SU-DHL-6 (cell line): Measurements from ENCODE around the gene GSC2.

Experiments
- H2AFZ ChIP-seq: fragments of 200-600 bp; sonication (generic); 2 replicates; pipeline ENCODE4 v1.6.1; 2014; ENCODE audit warnings: low read depth, mild to moderate bottlenecking, moderate library complexity, mixed read lengths, antibody characterized with exemption, low read length; ENCODE audit not compliant: severe bottlenecking
- H3F3A ChIP-seq: fragments of 200-600 bp; shearing (Covaris generic); 2 replicates; pipeline ENCODE4 v1.6.0; 2016; ENCODE audit warnings: antibody characterized with exemption, mild to moderate bottlenecking; ENCODE audit not compliant: insufficient read depth
- H3K27ac ChIP-seq: fragments of 200-600 bp; sonication (generic); 2 replicates; pipeline ENCODE4 v1.5.1; 2016; ENCODE audit warnings: low read depth, mild to moderate bottlenecking, low read length, moderate library complexity, mixed read lengths
- H3K27me3 ChIP-seq: fragments of 200-600 bp; sonication (generic), shearing (Covaris generic); 2 replicates; pipeline ENCODE4 v1.6.0; 2014; ENCODE audit warnings: mild to moderate bottlenecking, low read length
- H3K36me3 ChIP-seq: fragments of 200-600 bp; sonication (generic); 2 replicates; pipeline ENCODE4 v1.6.1; 2014; ENCODE audit warnings: mild to moderate bottlenecking, low read length, mixed read lengths
- H3K4me2 ChIP-seq: fragments of 300-600, 200-600 bp; shearing (Covaris generic), sonication (generic); 2 replicates; pipeline ENCODE4 v1.6.0; 2014; ENCODE audit warnings: low read length, low read depth, mild to moderate bottlenecking; ENCODE audit not compliant: poor library complexity, severe bottlenecking
- H3K4me3 ChIP-seq: fragments of 200-600 bp; sonication (generic); 2 replicates; pipeline ENCODE4 v1.5.1; 2014; ENCODE audit warnings: antibody characterized with exemption, low read length, mild to moderate bottlenecking, mixed read lengths; ENCODE audit not compliant: insufficient read depth, poor library complexity, severe bottlenecking
- H3K79me2 ChIP-seq: fragments of 200-600 bp; sonication (generic); 2 replicates; pipeline ENCODE4 v1.6.1; 2014; ENCODE audit warnings: mild to moderate bottlenecking, low read length, moderate library complexity; ENCODE audit not compliant: insufficient read depth
- H3K9ac ChIP-seq: fragments of 200-600 bp; sonication (generic); 2 replicates; pipeline ENCODE4 v1.7.0; 2014; ENCODE audit warnings: mild to moderate bottlenecking, low read length
- H3K9me2 ChIP-seq: fragments of 200-600 bp; sonication (generic); replicated peaks from 2 replicates; pipeline ENCODE4 v1.6.1; 2014; ENCODE audit warnings: low read length; ENCODE audit not compliant: insufficient read depth
- H3K9me3 ChIP-seq: fragments of 200-600 bp; sonication (generic); 2 replicates; pipeline ENCODE4 v1.6.1; 2014; ENCODE audit warnings: low read length, mixed read lengths; ENCODE audit not compliant: insufficient read depth
- H4K20me1 ChIP-seq: fragments of 200-600 bp; sonication (generic); 2 replicates; pipeline ENCODE4 v1.6.1; 2014; ENCODE audit warnings: low read depth, mild to moderate bottlenecking, antibody characterized with exemption, low read length, moderate library complexity, mixed read lengths
- EZH2phosphoT487 ChIP-seq: fragments of 200-600 bp; sonication (generic), shearing (Covaris generic); conservative IDR thresholded peaks from 2 replicates; pipeline ENCODE4 v1.6.1; 2018; ENCODE audit warnings: mild to moderate bottlenecking, antibody characterized with exemption, low read length, moderate library complexity, mixed read lengths
- TF ChIP-seq, protein P1 (sequence below): fragments of 200-600 bp; sonication (generic); IDR thresholded peaks from one replicate; pipeline ENCODE4 v1.5.1; 2017; ENCODE audit warnings: antibody characterized with exemption, mild to moderate bottlenecking, low read length, moderate library complexity; ENCODE audit not compliant: insufficient read depth, poor library complexity, severe bottlenecking

The GSC2 gene

DNA sequence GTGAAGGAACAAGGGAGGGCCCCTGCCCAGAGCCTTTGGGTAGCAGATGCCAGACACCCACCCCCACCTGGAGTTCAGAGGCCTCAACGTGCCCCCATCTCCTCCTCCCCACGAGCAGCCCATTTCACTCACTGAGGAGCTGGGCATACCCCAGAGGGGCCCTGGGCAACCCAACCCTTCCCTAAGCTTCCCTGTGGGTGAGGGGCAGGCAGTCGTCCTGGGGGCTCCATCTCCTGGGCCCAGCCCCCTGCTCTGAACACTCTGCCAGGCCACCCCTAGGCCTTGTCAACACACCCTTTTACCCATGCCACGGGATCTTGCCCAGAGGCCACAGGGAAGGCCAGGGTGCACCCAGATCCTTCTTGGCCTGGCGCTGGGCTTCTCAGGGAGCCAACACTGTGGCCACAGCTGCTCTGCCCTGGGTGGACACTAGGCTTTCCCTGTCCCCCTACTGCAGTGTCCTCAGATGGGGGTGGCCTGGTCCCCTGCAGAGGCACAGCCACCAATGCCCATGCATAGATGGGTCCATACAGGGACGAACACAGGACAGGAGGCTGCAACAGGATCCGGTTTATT is 25.0 kb upstream of the GSC2 start:
- no peaks in the 10 kb centered on the region for H4K20me1 ChIP-seq
- H3K9me2 ChIP-seq, result no peaks in the 10 kb centered on the region
- H3K27ac ChIP-seq, result peak overlapping the region; percentile 74; the same call in 1 of the 2 replicates
- H3F3A ChIP-seq, result no peaks in the 10 kb centered on the region
- peaks cover 24% of the 10 kb centered on the region for H3K79me2 ChIP-seq
- H3K9ac ChIP-seq, result peak overlapping the region; percentile 37; the same call in 1 of the 2 replicates
- no peaks in the 10 kb centered on the region for H3K9me3 ChIP-seq
- H3K27me3 ChIP-seq, result no peaks in the 10 kb centered on the region
- no peak for TF ChIP-seq EZH2phosphoT487
- TF ChIP-seq, protein P1, sequence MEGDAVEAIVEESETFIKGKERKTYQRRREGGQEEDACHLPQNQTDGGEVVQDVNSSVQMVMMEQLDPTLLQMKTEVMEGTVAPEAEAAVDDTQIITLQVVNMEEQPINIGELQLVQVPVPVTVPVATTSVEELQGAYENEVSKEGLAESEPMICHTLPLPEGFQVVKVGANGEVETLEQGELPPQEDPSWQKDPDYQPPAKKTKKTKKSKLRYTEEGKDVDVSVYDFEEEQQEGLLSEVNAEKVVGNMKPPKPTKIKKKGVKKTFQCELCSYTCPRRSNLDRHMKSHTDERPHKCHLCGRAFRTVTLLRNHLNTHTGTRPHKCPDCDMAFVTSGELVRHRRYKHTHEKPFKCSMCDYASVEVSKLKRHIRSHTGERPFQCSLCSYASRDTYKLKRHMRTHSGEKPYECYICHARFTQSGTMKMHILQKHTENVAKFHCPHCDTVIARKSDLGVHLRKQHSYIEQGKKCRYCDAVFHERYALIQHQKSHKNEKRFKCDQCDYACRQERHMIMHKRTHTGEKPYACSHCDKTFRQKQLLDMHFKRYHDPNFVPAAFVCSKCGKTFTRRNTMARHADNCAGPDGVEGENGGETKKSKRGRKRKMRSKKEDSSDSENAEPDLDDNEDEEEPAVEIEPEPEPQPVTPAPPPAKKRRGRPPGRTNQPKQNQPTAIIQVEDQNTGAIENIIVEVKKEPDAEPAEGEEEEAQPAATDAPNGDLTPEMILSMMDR, result no peak
- no peaks in the 10 kb centered on the region for H3K36me3 ChIP-seq
- no peak overlapping the region for H2AFZ ChIP-seq
- no peak overlapping the region for H3K4me3 ChIP-seq
- H3K4me2 ChIP-seq, result peak overlapping the region; percentile 91

GRCh38 chr22:19174106-19175025 is 24.3 kb upstream of the GSC2 start:
- H4K20me1 ChIP-seq, result no peaks in the 10 kb centered on the region
- H3K27me3 ChIP-seq, result no peaks in the 10 kb centered on the region
- no peak overlapping the region for H2AFZ ChIP-seq
- TF ChIP-seq, protein P1, result no peak
- TF ChIP-seq EZH2phosphoT487, result no peak
- no peak overlapping the region for H3K4me3 ChIP-seq
- peaks cover 24% of the 10 kb centered on the region for H3K79me2 ChIP-seq
- H3K9me2 ChIP-seq, result no peaks in the 10 kb centered on the region
- H3K9ac ChIP-seq, result peak overlapping the region; percentile 97
- no peaks in the 10 kb centered on the region for H3K36me3 ChIP-seq
- peak overlapping the region; percentile 91 for H3K4me2 ChIP-seq
- H3K9me3 ChIP-seq, result no peaks in the 10 kb centered on the region
- no peaks in the 10 kb centered on the region for H3F3A ChIP-seq
- H3K27ac ChIP-seq, result peak overlapping the region; percentile 74

DNA sequence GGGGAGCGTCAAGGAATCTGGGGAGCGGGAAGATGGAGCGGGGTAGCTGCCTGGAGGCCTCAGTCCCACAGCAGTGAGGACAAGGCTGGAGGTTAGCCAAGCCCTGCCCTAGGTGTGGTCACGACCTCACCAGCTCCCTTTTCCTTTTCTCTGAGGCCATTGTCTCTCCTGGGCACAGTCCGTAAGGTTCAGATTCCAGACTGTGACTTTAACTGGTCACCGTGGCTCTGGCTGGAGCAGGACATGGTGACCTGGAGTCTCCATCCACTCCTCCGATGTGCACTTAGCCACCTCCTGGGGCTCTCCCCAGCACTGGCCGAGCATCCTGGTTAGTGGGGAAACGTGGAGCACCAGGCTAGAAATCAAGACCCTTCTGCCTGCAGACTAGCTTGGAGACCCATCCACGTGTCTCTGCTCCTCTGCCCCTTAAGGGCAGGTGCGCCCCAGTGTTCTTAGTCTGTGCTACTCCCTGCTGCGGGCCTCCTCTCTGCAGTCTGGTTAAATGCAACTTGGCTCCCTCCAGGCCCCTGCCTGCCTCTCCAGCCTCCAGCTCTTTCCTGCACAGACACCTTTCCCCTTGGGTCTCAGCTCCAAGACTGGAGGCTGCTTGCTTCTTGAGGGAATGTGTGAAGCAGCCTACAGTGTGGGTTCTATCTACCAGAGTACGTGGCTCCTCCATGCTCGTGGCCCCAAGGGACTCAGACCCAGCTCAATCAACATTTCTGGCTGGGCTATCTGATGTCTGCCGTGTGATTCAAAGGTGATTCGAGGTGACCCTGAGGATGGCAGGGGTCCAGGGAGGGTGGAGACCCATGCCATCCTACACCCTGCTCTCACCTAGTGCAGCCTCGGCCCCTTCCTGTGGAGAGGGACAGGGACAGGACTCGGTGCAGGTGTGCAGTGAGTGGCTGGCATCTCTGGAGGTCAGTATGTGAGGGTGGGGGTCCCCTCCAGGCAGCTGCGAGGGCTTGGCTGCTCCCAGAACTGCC is 23.2 kb upstream of the GSC2 start:
- Histone ChIP-seq H3K9me2 (no peaks in the 10 kb centered on the region), H3K36me3 (no peaks in the 10 kb centered on the region), H3F3A (no peaks in the 10 kb centered on the region), H3K27ac (peak overlapping the region; percentile 74), H3K4me2 (peak overlapping the region; percentile 91), H3K79me2 (peaks cover 24% of the 10 kb centered on the region), H3K4me3 (peak overlapping the region; percentile 84), H3K9me3 (no peaks in the 10 kb centered on the region), H3K9ac (peak overlapping the region; percentile 97), H3K27me3 (no peaks in the 10 kb centered on the region), H4K20me1 (no peaks in the 10 kb centered on the region), H2AFZ (no peak overlapping the region)
- TF ChIP-seq EZH2phosphoT487, result no peak
- TF ChIP-seq, protein P1, result no peak
